Measurements from ENCODE around the gene ARFRP1. TPM values are rescaled to one million over a fixed set of nuclear protein-coding genes. Genes with fewer than 3 reads are reported as not detected.

Gene ARFRP1
- total RNA-seq, 2 experiments from 2014 or later, result 53.3 to 82.1 TPM

GRCh38 chr20:63691711-63692435 lies 15.9 kb downstream of the ARFRP1 start:
- ChIA-PET POLR2A (no interaction called here), CTCF (ENCODE audit: unreplicated experiment) (interaction anchor here (0.6 kb wide), 1 partner anchor 64 kb away, joined by 3 read pairs; no protein-coding TSS in a partner anchor)
- no peak for DNase-seq (ENCODE audit: low spot score)
- no peaks in the 10 kb centered on the region for H3K79me2 ChIP-seq (ENCODE audit: insufficient read depth, low read depth, low read length)
- no peaks in the 10 kb centered on the region for H3K9me3 ChIP-seq (ENCODE audit: low read length)
- no peak overlapping the region for H3K4me3 ChIP-seq (ENCODE audit: low read depth, low read length, poor library complexity, severe bottlenecking)
- no TSS peak for BruUV-seq (replicated peaks)
- no peak overlapping the region for H3K27ac ChIP-seq (ENCODE audit: low read depth, low read length, poor library complexity, severe bottlenecking)
- TF ChIP-seq EZH2phosphoT487 (IDR thresholded peaks at IDR 0.05; ENCODE audit: borderline replicate concordance, low read depth, low read length), result no peak
- no peak for TF ChIP-seq CTCF (conservative IDR thresholded peaks at IDR 0.05; ENCODE audit: low read length)
- peaks cover 26% of the 10 kb centered on the region for H3K36me3 ChIP-seq (ENCODE audit: insufficient read depth, low read length)
- H4K20me1 ChIP-seq (ENCODE audit: insufficient read depth, low read length), result no peaks in the 10 kb centered on the region
- intact Hi-C loops (cut with micrococcal nuclease; ENCODE audit: unreplicated experiment), result no loop called here
- no peak overlapping the region for H3K4me2 ChIP-seq (ENCODE audit: low read length)
- H3K4me1 ChIP-seq (ENCODE audit: insufficient read depth, low read length, poor library complexity, severe bottlenecking), result no peaks in the 10 kb centered on the region
- no peak overlapping the region for H2AFZ ChIP-seq (ENCODE audit: low read length)
- H3K9me2 ChIP-seq (ENCODE audit: insufficient read depth, low read length), result no peaks in the 10 kb centered on the region

GRCh38 chr20:63690898-63691710 lies 16.7 kb downstream of the ARFRP1 start:
- POLR2A ChIA-PET, result no interaction called here
- DNase-seq (ENCODE audit: low spot score), result no peak
- Histone ChIP-seq H3K4me1 (ENCODE audit: insufficient read depth, low read length, poor library complexity, severe bottlenecking) (no peaks in the 10 kb centered on the region), H3K9me2 (ENCODE audit: insufficient read depth, low read length) (no peaks in the 10 kb centered on the region), H3K4me2 (ENCODE audit: low read length) (no peak overlapping the region), H2AFZ (ENCODE audit: low read length) (no peak overlapping the region), H3K4me3 (ENCODE audit: low read depth, low read length, poor library complexity, severe bottlenecking) (no peak overlapping the region), H4K20me1 (ENCODE audit: insufficient read depth, low read length) (no peaks in the 10 kb centered on the region), H3K9me3 (ENCODE audit: low read length) (no peaks in the 10 kb centered on the region), H3K36me3 (ENCODE audit: insufficient read depth, low read length) (peaks cover 21% of the 10 kb centered on the region), H3K79me2 (ENCODE audit: insufficient read depth, low read depth, low read length) (no peaks in the 10 kb centered on the region), H3K27ac (ENCODE audit: low read depth, low read length, poor library complexity, severe bottlenecking) (no peak overlapping the region)
- intact Hi-C loops (cut with micrococcal nuclease; ENCODE audit: unreplicated experiment), result no loop called here
- no peak for TF ChIP-seq EZH2phosphoT487 (IDR thresholded peaks at IDR 0.05; ENCODE audit: borderline replicate concordance, low read depth, low read length)
- TF ChIP-seq CTCF (conservative IDR thresholded peaks at IDR 0.05; ENCODE audit: low read length), result no peak
- no TSS peak for BruUV-seq (replicated peaks)
- CTCF ChIA-PET (ENCODE audit: unreplicated experiment), result no interaction called here
